CD4-positive, alpha-beta T cell treated with Interleukin-1 beta for 1 hour (primary cell): ENCODE results near the gene GNB3.

Source experiments
- DNase-seq, 2 donors: peaks; one replicate each; pipeline ENCODE4 v3.0.0-alpha.2; 2020 to 2022

The GNB3 gene

DNA sequence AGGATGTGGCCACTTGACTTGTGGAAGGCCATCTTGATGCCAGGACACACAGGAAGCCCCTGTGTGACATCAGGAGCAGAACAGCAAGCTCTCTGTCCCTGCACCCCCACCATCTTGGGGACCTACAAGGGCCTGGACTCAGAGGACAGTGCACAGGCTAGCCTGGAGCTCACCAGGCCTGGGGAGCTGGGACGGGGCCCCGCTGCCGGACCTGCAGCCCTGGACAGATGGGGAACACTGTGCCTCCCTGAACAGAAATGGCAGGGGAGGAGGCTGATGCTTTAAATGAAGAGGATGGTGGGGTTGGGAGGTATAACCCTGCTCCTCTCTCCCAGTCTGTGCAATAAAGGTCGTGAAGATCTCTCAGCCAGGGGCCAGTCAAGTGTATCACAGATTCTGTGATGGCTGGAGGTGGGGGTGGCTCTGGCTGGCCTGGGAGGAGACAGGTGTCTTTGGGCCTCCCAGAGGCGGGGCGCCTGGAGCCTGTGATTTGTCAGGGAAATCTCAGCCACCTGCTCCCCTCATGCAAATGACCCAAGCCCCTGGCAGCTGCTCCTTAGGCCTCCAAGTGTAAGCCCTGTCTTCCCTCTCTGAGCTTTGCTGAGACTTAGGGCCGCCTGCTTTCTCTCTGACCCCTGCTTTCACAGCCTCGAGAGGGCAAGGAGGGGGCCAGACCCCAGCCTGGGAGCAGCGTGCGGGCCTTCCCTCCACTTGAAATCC, 1.1 kb upstream of the GNB3 start:
- DNase-seq, result peak in 1 of 2 donors; percentile 27

DNA sequence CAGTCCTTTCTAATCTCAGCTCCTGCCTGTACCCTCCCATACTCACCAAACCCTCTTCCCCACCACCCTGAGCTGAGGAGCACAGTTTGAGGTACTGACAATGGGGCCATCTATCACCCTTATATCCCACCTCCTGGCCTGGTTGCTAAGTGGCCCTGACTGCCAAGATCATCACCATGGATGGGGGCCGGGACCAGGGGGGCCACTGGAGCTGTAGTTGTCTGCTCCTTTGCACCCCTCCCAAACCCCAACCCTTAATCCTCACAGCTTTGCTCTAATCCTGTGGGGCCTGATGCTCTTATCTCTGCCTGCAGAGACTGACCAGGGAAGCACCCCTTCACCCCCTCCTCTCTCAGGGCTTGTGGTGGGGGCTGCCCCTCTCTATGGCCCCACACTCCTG, 395 bp upstream of the GNB3 start:
- DNase-seq, result no peak

DNA sequence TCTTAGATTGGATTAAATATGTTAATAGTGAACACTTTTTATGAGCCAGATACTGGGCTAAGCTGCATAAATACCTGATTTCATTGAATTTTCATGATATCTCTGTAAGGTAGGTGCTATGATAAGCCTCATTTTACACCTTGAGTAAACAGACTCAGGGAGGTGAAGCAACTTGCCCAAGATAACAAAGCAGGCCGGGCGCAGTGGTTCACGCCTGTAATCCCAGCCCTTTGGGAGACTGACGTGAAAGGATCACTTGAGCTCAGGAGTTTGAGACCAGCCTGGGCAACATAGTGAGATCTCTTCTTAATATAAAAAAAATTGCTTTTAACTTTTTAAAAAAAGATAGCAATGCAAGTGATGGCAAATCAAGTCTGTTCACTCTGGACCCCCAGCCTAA, 1.4 kb downstream of the GNB3 start:
- DNase-seq, result no peak

DNA sequence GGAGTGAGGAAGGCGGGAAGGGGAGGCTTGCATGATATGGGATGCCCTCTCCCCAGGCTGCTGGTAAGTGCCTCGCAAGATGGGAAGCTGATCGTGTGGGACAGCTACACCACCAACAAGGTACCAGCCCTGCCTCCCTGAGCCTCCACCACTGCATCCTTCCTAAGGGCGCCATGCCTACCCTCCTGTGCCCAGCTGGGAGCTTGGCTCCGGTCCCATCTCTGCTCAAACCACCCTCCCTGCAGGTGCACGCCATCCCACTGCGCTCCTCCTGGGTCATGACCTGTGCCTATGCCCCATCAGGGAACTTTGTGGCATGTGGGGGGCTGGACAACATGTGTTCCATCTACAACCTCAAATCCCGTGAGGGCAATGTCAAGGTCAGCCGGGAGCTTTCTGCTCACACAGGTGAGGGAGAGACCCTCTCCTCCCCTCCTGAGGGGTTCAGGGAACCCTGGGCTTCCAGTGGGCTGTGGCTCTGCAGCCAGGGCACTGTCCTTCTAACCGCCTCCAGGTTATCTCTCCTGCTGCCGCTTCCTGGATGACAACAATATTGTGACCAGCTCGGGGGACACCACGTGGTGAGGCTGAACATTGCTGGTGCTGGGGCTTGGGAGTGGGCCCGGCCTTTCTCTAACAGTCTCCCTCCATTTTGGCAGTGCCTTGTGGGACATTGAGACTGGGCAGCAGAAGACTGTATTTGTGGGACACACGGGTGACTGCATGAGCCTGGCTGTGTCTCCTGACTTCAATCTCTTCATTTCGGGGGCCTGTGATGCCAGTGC, 2.6 kb downstream of the GNB3 start:
- no peak for DNase-seq

DNA sequence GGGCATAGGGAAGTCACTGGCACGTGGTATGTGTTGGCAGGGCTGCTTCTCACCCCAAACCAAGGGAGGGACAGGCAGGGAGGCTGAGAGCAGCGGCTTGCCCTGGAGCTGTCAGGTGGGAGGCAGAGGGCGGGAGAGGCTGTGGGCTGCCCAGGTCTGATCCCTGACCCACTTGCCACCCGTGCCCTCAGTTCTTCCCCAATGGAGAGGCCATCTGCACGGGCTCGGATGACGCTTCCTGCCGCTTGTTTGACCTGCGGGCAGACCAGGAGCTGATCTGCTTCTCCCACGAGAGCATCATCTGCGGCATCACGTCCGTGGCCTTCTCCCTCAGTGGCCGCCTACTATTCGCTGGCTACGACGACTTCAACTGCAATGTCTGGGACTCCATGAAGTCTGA, 4.7 kb downstream of the GNB3 start:
- DNase-seq, result no peak

DNA sequence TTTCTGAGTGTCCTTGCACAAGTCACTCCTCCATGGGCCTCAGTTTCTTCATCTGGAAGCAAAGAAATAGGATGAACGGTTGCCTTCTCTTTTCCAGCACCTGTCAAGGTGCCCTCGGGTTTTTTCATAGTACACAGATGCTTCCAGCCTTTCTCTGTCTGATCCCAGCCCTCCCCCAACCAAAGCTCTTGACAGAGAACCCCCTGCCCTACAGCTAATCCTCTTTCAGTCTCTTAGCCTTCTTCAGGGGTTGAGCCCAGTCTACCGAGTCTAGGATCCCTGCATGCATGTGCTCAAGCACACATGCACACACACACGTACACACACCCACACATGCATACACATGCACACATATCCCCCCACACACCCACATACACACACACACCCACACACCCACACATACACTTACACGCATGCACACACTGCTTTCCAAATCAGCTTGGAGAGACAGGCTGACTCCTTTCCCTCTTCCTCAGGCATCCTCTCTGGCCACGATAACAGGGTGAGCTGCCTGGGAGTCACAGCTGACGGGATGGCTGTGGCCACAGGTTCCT, 5.7 kb downstream of the GNB3 start:
- DNase-seq, result no peak

DNA sequence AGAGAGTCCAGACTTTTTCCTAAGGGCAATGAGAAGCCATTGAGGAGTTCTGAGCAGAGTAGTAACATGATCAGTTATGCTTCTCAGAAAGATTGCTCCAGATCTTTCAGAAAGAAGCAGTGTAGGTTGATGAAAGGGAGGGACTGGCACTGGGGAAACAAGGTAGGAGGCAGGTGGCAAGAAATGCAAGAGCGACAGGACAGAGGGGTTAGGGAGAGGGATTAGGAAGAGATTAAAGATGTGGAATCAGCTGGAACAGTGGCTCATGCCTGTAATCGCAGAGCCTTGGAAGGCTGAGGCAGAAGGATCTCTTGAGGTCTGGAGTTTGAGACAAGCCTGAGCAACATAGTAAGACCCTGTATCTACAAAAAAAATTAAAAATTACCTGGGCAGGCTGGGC, 7.0 kb downstream of the GNB3 start:
- DNase-seq, result no peak

DNA sequence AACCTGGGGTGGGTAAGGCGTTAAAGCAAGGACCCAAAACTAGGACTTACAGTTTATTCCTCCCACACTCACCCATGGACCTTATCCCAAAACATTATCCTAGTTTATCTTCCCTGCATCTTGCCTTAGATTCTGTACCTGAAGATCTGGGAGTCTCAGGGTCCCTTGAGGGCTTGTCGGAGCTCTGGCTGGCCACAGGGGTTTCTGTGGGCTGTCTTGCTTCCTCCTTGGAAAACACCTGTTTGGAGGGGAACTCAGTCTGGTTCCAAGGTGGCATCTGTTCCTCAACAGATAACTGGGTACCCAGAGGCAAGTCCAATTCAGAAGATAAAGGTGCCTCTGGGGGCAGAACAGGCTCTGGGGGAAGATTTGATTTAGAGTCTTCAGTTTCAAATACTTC, 8.7 kb downstream of the GNB3 start:
- no peak for DNase-seq

DNA sequence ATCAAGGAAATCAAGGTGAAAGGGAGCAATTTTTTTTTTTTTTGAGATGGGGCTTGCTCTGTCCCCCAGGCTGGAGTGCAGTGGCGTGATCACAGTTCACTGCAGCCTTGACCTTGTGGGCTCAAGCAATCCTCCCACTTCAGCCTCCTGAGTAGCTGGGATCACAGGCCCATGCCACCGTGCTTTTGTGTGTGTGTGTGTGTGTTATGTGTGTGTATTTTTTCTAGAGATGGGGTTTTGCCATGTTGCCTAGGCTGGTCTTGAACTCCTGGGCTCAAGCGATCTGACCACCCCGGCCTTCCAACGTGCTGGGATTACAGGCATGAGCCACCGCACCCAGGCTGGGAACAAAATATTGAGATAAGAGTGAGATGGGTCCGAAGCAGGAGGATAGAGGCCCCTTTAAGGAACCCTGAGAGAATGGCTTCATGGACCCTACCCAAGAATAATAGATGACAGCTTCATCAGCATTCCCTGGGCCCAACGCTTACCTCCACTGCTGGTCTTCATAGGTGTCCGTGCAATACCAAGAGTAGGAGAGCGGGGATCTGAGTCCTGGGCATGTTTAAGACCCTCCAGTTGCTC, 9.3 kb downstream of the GNB3 start:
- DNase-seq, result no peak

DNA sequence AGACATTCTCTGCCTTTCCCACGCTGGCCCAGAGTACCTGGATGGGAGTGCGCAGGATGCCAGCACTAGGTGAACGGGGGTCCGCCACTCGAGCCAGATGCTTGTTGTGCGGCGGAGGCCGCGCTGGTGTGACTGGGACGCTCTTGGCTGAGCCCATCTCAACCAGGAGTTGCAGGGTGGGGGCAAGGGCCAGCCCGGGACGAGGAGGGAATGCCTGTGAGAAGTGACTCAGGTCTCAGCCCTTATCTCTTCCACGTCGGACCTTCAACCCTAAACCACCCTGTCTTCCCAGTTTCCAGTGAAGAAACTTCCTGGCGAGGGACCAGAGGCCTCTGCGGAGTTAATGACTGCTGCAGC, 10.0 kb downstream of the GNB3 start:
- no peak for DNase-seq

DNA sequence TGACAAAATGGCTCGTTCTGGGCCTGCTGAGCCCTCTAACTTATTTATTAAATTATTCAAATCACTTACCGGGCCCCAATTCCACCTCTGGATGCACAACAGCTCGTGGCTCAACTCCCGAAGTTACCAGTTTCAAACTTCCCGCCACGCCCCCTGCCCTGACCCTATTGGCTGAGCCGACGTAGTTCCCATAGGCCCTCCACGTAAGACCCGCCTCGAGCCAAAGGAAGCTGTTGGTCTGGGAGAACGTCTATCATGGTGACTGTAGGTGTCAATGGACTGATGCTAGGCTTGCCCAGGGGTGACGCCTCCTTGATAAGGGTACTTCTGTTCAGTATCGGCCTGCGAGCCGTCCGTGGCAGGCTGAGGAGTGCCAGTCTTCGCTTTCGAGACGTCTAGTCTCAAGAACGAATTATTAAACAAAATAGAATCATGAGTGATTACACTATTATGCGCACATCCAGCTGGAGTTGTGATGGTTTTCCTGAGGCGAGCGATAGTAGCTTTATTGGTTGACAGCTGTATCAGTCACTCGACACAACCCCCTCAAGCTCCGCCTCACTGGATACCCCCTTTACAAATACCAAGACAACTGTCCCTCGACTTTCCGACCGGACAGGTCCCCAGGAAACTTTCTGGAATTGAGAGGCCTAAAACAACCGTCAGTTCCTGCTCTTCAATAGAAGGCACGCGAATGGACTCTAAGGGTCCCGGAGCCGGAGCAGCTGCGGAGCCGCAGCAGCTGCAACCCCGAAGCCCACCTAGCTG, 10.6 kb downstream of the GNB3 start, which contains the start of gene CDCA3:
Gene CDCA3, minus strand, starts transcription at position 134 of the 768 bp plus-strand sequence. CDS start 334 bp downstream, outside the sequence.
- peak; percentile 96 for DNase-seq

DNA sequence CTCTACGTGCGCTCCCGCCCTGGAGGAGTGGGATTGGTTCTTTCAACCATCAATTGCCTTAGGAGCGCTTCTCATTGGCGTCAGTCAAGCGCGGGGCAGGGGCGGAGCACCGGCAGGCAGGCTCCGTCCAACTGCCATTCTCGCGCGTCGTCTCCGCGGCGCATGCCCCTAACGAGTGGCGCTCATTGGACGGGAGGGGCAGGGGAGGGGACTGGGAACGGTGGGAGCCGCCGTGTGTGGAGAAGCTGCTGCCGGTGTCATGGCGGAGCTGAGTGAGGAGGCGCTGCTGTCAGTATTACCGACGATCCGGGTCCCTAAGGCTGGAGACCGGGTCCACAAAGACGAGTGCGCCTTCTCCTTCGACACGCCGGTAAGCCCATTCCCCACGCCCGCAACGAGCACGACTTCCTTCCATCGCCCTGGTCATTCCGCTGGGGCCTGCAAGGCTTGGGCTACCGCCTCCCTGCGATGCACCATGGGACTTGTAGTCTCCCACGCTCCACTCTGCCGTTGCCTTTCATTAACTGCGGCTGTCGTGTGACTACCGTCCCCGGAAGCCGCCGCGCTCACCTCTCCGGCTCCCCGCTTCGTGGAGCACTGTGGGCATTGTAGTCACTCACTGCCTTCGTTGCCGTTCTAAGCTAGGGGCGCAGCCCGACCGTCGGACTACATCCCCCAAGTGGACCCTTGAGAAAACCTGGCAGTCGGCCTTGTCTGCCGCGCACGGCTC, 11.4 kb downstream of the GNB3 start, which contains the start of gene USP5:
Gene USP5, plus strand, starts transcription at position 230 of the 730 bp plus-strand sequence. Its CDS starts 30 bp downstream, at position 260.
- DNase-seq, result peak; percentile 99

DNA sequence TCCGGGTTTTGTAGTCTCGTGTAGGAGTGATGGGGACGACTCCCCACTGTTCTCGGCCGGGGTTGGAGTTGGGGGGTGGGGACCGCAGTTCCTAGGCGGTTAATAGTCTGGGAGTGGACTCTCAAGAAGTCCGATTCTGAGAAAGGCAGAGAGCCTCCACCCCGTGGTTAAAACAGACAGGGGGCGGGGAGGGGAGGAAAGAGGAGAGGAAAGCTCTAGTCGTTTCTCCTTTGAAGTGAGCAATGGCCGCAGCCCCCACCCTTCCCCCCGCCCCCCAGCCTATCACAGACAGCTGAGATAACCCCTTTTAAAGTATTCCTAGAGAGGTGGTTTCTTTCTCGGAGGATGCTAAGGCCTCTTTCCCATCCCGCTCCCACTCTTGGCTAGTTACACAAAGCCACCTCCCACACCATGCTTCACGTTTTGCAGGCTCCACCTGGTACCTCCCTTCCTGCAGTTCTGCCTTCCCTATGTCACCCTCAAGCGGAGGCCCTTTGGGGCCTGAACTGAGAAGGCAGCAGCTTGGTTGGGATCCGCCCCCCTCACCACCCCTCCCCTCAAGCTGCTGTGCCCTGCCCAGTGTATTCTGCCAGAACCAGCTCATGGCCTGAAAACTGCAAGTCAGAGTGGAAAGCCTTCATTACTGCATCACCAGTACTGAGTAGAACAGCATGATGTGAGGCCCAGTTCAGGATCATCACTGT, 12.1 kb downstream of the GNB3 start:
- peak; percentile 52 to 71 for DNase-seq

DNA sequence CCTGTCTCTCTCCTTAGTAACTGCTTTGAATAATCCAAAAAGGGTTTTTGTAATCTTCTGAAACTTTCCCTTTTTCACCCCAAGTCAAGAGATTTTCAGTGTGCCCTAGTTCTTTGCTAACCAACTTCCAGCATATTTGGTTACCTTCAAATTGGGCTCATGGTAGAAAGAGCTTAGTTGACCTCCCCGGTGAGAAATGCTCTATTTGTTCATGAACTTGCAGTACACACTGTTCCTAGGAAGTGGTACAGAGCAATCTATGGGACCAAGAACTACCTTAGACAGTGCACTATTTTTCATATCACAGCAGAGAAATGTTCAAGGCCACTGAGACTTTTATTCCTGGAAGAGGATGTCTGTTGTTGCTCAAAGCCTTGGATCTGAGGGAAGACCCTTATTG, 12.9 kb downstream of the GNB3 start:
- DNase-seq, result no peak

DNA sequence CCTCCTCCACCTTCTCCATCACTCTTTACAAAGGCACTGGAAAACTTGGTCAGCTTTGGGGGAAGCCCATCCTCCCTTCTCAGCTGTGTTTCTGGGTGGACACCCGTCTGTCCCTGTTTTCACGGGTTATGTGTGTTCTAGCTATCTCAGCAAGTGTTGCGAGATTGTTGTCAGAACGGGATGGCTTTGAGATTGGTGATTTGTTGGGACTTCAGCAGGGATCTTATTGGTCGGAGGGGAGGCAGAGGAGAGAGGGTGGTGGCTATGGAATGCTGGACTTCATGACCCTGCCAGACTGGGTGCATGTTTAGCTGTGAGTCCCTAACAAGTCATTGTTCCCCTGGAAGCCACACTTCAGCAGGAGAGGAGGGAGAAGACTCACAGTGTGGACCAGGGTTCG, 13.3 kb downstream of the GNB3 start:
- DNase-seq, result no peak

DNA sequence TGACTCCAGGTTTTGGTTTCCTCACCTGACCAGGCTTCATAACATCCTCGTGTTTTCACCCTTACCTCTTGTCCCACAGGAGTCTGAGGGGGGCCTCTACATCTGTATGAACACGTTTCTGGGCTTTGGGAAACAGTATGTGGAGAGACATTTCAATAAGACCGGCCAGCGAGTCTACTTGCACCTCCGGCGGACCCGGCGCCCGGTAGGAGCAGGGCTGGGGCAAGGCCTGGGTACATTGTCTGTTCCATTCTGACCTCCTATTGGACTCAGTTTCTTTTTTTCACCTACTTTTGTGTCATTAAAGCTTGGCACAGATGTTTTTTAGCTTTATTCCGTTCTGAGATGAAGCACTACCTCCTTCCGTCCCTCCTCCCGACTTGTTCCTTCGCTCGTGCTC, 14.6 kb downstream of the GNB3 start:
- DNase-seq, result no peak

DNA sequence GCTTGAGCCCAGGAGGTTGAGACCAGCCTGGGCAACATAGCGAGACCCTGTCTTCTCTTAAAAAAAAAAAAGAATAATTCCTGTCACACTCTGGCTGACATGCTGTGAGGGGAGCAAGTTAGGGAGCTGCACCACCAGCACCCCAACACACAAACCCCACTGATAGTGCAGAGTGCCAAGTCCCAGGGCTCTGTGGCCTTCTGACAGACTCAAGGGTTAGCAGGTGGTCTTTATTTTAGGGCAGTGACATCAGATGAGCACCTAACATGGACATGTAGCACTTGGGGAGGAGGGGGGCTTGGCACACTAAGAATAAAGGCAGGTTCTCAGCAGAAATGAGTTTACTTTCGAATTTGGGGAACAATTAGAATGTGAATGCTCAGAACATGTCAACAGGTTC, 18.1 kb downstream of the GNB3 start:
- no peak for DNase-seq

DNA sequence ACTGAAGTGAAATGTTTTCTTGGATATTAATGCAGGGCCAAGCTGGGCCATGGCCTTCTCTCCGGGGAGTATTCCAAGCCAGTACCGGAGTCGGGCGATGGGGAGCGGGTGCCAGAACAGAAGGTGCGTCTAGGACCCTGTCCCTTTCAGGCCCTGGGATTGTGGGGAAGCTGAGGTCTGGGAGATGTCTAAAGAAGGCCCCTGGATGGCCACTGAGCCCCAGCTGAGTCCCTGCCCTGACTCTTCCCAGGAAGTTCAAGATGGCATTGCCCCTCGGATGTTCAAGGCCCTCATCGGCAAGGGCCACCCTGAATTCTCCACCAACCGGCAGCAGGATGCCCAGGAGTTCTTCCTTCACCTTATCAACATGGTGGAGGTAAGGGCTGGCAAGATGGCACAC, 19.4 kb downstream of the GNB3 start:
- DNase-seq, result no peak

DNA sequence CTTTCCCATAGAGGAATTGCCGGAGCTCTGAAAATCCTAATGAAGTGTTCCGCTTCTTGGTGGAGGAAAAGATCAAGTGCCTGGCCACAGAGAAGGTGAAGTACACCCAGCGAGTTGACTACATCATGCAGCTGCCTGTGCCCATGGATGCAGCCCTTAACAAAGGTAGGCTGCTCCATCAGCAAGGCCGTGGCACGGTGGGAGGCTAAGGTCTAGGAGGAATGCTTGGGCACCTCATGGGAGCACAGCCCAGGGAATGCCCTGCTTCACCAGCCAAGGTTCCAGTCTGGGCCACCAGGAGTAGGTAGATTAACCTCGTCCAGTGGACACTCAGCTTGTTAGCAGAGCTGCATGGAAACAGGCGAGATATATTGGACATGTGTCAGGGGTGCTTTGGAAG, 20.2 kb downstream of the GNB3 start:
- DNase-seq, result no peak

DNA sequence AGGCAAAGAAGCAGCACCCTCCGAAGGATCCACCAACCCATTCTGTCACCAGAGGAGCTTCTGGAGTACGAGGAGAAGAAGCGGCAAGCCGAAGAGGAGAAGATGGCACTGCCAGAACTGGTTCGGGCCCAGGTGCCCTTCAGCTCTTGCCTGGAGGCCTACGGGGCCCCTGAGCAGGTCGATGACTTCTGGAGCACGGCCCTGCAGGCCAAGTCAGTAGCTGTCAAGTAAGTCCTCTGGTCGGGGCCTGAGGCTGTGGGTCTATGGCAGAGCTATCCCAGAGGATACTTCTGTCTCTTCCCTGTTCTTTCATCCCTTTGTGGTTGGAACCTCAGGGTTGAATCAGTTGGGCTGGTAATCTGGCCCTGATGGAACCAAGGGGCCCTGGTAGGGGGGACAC, 20.7 kb downstream of the GNB3 start:
- DNase-seq, result no peak

DNA sequence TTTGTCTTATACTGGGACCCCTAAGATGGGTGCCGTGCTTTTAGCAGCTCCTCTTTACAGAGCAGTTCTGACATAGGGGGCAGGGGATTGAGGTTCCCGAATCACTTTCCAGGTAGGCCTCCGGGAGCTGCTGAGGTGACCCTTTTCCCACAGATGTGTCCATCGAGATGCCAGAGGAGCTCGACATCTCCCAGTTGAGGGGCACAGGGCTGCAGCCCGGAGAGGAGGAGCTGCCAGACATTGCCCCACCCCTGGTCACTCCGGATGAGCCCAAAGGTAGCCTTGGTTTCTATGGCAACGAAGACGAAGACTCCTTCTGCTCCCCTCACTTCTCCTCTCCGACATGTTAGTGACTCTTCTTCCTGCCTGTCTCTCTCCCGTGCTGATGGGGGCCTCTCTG, 22.3 kb downstream of the GNB3 start:
- DNase-seq, result no peak
